HG03097 (cell line): ENCODE results near the gene TTC27.
"Not testable (repeated sequence)": the region's sequence is repeated elsewhere in the genome, so short reads cannot be mapped to it uniquely, and the experiment has no call there.

ENCODE experiments used
- ATAC-seq: cut with Tn5 transposase; IDR thresholded peaks from one replicate; pipeline ENCODE4 v1.9.1; 2021; ENCODE audit not compliant: unreplicated experiment, low FRiP score

TTC27 gene

DNA sequence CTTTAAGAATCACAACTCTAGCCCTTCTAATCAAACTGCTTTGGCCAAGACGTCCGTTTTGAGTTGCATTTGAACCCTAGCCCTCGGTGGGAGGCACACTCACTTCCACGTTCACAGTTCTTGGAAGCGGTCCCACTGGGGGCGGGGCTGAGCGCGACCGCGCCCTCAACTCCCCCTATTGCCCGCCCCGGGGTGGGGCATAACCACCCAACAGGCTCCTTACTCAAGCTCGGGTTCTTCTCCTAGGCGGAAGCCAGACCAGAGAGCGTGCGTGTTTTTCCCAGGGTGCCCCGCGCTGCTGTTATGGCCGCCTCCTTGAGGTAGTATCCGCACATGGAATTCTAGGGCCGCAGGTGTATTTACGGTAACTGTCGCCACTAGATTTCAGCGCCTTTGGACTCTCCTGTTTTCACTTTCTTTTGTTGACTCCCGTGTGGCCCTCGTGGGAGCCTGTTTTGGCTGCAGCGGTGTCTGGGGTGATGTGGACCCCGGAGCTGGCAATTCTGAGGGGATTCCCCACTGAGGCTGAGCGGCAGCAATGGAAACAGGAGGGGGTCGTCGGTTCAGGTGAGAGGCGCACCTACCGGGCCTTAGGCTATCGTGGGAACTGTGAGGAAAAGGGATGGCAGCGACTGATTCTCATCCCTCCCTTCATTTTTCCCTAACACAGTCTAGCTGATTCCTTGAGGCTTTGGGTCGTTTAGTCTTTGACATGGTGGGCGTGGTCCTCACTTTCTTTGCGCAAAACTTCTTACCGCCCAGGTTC, at the start of gene TTC27:
Gene TTC27, plus strand, starts transcription at position 237 of the 766 bp plus-strand sequence. Its CDS starts 243 bp downstream, at position 480.
- ATAC-seq = peak; percentile 99

DNA sequence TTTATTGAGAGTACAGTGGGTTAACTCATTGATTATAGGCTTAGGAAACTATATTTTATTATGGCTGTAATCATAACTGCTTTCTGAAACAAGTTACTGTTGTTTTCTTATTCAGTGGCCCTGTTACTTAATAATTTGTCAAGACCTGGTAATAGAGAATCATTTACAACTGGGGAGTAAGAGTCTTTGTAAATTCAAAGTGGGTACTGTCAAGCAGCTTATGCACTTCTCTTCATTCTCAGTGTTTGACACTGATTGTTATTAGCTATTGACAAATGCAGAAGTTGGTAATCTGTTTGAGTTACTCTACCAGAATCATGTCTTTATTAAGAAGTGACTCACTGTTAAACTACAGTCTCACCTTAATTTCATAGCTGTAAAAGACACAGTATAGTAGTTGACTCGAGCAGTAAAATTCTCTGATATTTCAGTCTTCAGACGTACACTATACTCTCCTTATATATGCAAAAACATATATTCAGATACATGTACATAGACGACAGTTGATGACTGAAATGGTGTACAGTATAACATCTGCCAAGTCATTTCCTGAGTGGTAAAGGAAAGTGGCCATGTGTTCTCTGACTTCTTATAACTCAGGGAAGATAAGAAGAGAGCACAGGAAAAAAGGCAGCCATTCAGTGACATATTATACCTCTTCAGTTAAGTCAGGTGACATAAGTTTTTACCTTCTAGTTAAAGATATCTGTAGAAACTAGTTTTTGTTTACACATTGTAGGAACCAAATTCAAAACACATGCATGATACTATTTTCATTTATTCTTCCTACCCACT, 36.0 kb upstream of the TTC27 start:
- peak; percentile 80 for ATAC-seq

DNA sequence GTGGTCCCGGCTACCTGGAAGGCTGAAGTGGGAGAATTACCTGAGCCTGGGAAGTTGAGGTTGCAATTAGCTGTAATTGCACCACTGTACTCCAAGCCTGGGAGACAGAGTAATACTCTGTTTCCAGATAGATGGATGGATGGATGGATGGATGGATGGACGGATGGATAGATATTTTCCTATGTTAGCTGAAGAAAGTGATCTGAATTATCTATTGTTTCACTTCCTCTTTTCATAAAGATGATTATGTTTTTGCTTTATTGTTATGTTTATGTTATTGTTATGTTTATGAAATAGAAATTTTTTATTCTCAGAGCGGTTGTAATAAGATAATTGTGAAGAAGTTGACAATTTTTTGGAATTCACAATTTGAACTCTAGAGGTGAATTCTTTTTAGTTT, 33.3 kb upstream of the TTC27 start:
- ATAC-seq = no peak

DNA sequence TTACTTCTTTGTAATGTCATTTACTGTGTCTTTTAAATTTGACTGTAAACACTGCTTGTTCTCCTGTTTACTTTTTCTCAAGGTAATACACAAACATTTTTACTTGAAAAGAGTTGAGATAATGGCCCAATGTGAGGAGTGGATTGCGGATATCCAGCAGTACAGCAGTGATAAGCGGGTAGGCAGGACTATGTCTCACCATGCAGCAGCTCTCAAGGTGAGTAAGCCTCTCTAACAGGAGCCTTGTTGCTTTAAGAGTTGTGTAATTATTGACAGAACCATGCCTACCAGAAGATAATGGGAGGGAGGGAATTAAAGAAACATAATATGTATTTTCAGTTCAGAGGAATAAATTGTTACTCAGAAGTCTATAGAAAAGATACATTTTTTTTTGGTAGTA, 16.5 kb upstream of the TTC27 start:
- no peak for ATAC-seq

DNA sequence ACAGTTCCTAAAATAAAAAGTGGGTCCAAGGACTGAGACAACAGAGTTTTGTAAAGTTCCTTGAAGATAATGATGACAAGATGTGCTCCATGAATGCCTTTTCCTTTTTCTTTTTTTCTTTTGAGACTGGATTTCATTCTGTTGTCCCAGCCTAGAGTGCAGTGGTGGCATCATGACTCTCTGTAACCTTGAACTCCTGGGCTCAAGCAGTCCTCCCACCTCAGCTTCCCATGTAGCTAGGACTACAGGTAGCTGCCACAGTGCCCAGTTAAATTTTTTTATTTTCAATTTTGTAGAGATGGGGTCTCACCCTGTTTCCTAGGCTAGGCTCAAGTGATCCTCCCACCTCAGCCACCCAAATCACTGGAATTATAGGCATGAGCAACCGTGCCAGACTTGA, 16.1 kb upstream of the TTC27 start:
- ATAC-seq = no peak

DNA sequence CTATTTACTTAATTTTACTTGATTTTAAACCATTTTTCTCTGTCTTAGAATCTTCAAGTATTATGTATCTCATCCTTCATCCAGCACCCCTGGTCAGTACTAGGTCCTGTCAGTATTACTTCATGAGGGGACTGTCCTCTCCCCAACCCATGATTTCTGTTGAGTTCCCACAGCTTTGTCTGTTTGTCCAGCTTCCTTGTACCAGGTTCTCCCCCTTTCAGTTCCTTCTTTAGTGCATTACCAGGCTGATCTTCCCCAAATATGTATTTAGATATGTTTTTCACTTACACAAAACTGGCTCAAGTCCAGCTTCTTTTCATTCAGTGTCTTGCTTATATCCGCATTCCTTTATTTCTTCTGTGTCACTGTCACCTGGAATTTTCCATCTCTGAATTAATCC, 13.8 kb upstream of the TTC27 start:
- no peak for ATAC-seq

DNA sequence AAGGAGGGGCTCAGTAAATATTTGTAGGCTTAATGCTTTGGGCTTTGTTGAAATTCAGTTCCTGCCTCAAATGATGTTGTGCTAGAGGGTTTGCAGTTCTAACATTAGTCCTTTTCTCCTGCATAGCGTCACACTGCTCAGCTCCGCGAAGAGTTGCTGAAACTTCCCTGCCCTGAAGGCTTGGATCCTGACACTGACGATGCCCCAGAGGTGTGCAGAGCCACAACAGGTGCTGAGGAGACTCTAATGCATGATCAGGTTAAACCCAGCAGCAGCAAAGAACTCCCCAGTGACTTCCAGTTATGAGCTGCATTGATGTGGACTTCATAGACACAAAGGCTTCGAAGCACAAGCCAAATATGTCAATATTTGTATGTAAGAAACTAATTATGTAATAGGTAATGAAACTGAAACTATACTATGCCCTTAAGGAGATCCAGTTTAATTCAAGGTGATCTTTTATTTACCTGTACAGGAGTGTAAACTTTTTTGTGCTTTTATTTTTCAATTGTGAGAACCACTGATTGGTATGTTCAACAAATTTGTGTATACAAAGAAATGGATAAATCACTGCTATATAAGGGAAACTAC, 10.2 kb upstream of the TTC27 start:
- no peak for ATAC-seq

DNA sequence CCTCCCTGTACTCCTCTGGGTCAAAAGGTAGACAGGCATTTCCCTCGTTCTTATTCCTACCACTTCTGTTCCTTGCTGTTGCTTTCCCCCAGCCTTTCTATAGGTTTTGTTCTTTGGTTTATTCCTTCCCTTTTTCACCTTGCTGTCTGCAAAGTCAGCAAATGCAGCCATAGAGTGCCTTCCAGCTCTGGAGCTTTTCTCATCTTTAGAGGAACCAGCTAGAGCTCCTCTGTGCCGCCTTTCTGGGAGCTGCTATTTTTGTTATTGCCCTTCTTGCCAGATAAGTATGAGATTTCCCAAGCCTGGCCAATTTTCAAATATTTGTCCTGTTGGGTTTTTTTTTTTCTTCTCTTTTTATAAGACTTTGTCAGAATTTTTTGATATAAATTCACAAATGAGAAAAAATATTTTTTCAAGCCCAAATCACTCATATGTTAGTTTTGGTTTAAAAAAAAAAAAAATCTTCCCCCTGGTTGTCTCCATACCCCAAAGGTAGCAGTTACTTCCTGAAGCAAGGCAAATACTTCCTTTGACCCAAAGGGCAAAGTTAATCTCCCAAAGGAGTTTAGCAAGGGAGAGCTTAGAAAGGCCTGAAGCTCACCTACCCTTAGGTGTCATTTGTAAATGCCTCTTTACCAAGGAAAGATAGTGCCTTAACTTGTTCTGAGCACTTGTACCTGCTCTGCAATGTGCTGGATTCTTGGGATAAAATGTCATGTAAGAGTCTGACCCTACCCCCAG, 5.1 kb upstream of the TTC27 start:
- ATAC-seq = no peak

DNA sequence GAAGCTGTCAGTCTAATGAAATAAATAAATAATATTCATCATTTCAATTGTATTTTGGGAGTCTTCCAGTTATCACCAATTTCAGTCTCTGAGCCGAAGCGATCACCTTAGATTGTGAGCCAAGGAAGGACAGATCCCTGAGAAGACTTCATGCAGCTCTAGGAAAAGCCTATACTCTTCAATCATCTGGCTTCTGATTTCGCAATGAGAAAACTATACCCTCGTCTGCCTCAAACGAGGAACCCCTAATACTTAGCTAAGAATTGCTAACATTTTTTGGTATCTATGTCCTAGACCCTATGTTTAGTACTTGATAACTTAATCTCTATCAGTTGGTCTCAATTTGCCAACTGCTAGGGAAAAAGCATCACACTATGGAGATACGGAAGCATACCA, 4.5 kb upstream of the TTC27 start:
- ATAC-seq = no peak

DNA sequence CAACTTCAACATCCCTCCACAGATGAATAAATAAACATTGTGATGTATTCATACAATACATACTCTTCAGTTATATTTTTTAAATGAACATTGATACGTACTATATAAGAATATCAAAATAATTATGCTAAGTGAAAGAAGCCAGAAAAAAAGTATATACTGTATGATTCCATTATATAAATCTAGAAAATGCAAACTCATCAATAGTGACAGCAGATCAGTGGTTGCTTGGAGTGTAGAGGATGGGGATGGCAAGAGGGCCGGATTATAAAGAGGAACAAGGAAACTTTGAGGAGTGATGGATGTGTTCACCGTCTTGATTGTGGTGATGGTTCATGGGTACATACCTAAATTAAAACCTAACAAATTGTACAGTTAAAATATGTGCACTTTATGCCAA, 3.0 kb upstream of the TTC27 start:
- ATAC-seq = no peak

DNA sequence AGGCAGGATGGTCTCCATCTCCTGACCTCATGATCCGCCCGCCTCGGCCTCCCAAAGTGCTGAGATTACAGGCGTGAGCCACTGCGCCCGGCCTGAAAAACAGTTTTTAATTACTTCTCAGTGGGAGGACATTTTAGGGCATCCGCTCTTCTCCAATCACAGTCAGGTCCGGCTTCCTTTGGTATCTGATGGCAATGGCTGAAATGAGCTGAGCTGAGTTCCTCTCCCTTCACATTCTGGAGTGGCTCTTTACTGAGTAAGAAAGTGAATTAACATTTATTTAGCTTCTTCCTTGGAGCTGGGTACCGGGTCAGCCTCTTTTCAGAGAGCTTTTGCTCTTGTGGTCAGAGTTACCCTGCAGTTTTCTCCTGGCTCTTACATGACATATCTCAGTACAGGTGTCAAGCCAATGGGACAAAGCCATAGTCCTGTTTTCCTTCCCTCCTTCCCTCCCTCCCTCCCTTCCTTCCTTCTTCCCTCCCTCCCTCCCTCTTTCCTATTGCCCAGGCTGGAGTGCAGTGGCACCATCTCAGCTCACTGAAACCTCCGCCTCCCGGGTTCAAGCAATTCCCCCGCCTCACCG, 1.1 kb upstream of the TTC27 start:
- ATAC-seq = no peak

DNA sequence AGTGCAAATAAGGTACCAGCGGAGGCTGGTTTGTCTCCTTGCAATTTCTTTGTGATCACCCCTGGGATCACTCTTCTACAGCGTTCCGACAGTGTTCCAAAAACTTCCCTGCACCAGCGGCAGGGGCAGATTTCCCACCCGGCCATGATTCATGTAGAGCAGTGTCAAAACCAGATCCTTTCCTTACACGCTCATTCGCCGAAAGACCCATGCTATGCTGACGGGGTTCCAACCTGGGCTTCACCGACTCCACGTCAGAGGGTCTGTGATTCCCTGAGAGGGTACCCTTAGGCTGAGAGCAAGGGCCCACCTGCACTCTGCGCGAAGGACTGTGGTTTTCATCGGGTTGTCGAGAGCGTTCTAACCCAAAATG, 423 bp upstream of the TTC27 start:
- peak; percentile 35 for ATAC-seq

DNA sequence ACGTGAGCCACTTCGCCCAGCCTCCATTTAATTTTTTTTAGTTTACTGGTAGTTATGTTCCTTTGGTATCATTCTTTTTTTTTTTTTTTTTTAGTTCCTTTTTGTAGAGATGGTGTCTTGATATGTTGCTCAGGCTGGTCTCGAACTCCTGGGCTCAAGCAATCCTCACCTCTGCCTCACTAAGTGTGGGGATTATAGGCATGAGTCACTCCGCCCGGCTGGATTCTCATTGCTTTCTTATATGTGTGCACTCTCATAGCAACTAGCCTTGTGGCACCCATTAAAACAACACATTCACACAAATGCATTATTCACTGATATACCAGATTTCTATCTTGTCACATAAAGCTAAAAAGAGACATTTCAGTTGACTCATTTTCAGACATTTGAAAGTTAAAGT, 4.2 kb downstream of the TTC27 start:
- no peak for ATAC-seq

DNA sequence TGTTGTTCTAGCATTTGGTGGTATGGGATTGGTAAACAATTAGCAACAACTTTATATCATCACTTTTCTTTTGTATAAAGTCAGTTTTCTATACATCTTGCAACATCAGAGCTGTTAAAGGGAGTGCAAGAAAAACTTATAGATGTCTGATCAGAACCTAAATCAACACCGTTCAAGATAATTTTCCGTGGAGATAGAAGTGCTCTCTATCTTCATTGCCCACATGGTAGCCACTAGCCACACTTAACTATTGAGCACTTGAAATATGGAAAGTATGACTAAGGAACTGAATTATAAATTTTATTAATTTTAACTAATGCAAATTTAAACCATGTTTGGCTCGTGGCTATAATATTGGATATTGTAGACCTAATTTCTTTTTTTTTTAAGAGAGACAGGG, 5.2 kb downstream of the TTC27 start:
- ATAC-seq = no peak

DNA sequence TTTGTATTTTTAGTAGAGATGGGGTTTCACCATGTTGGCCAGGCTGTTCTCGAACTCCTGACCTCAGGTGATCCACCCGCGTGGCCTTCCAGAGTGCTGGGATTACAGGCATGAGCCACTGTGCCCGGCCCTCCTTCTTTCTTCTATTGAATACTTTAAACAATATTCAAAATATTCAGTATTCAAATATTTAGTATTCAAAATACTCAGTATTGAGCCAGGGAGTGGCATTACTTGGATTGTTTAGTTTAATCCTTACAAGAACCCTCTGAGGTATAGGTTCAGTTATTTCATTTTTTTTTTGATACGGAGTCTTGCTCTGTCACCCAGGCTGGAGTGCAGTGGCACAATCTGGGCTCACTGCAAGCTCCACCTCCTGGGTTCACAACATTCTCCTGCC, 10.7 kb downstream of the TTC27 start:
- ATAC-seq = not testable (repeated sequence)

DNA sequence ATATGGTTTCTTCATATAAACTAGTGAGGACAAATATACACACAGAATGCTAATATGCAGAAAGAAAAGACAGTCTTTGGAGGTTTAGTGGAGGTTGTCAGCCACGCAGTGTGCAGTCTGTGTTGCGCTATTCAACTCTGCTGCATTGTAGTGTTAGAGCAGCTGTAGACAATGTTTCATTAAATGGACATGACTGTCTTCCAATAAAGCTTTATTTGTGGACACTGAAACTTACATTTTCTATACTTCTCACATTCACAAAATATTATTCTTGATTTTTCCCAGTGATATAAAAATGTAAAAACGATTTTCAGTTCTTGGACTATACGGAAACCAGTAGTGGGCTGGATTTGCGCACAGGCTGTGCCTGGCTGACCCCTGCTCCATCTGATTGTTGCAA, 13.3 kb downstream of the TTC27 start:
- ATAC-seq = no peak

DNA sequence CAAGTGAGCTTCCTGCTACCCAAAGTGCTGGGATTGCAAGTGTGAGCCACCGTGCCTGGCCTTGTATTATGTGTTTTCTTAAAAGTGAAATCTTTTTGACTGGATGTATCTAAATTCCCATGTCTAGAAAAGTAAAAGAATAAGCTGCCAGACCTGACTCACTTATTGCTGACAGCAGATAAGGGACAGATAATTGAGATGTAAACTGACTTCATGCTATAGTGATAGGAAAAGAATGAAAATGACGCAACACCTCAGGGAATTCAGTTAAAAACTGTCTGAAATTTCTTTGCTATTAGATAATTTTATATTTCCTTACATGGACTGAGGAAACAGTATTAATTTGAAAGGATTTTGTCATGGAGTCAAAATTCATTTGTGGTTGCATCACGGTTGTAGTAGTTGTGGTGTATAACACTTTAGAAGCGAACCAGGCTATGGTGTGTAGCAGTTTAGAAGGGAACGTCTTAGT, 19.4 kb downstream of the TTC27 start:
- ATAC-seq = no peak

DNA sequence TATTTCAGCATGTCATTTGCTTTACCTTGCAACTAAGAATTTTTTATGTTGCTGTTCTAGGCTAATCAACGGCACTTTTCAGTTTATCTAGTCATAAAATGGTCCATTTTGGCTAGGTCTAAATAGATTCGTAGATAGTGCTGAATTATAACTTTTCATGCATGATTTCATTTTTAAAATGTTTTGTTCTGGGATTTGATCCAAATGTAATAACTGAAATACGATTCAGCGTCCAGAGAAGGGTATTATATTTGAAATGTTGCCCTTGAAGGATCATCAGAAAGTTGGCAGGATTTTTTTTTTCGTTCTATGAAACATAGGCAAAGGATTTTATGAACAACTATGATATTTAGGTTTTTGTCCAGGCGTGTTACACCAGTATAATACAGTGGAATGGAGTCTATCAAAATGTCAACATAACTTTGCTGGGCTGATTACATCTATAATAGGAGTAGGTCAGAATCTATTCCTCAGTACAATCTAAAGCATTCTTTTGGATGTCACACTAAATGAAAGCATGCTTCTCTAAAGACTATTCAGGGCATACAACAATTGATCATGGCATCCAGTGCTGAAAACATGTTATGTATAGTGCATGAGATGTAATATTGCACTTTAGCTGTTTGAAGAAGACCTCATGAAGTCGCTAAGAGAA, 24.8 kb downstream of the TTC27 start:
- ATAC-seq = no peak

DNA sequence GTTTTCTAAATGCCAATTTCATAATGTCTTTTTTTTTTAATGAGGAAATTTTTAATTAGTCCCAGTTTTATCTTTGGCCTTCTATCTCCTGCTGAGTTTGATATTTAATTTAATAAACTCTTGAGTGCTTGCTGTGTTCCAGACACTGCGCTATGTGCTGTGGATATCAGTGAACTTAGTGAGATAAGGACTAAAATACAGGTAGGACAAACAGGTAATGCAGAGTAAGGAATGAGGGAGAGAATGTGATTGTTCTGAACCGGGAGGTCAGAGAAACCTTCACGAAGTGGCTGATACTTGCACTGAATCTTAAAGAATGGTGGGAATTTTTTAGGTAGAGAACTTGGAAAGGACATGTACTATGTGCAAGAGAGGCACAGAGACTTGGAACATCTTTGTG, 28.2 kb downstream of the TTC27 start:
- no peak for ATAC-seq

DNA sequence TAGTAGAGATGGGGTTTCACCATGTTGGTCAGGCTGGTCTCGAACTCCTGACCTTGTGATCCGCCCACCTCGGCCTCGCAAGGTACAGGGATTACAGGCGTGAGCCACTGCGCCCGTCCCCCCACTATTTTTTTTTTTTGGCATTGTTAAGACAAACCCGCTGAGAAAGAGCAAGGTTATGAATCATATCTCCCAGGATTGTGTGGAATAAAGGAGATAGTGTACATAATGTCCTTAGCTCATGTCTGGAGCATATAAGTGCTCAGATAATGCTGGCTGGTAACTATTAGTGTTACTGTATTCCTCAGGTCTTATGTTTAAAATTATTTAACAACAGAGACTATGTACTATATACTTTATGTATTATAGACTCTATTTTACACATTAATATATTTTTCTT, 36.0 kb downstream of the TTC27 start:
- no peak for ATAC-seq
